Measurements from ENCODE around the gene DFFB.

The DFFB gene

GRCh38 chr1:3834701-3835100, 22.6 kb upstream of the DFFB start:
- DNase-seq, result no peak

GRCh38 chr1:3836421-3836820, 20.9 kb upstream of the DFFB start:
- no peak for DNase-seq

- DNase-seq, result no peak
Observed at GRCh38 chr1:3837200-3837599, 20.1 kb upstream of the DFFB start.

GRCh38 chr1:3837685-3838084, 19.6 kb upstream of the DFFB start:
- DNase-seq, result no peak

- no peak for DNase-seq
Observed at GRCh38 chr1:3838788-3839187, 18.5 kb upstream of the DFFB start.

- no peak for DNase-seq
Observed at GRCh38 chr1:3841491-3841890, 15.8 kb upstream of the DFFB start.

- no peak for DNase-seq
Observed at GRCh38 chr1:3842912-3843311, 14.4 kb upstream of the DFFB start.

- DNase-seq, result no peak
Observed at GRCh38 chr1:3846541-3846940, 10.7 kb upstream of the DFFB start.

- no peak for DNase-seq
Observed at GRCh38 chr1:3847081-3847480, 10.2 kb upstream of the DFFB start.

- DNase-seq, result no peak
Observed at GRCh38 chr1:3850857-3851256, 6.4 kb upstream of the DFFB start.

- DNase-seq, result no peak
Observed at GRCh38 chr1:3851292-3851691, 6.0 kb upstream of the DFFB start.

- DNase-seq, result no peak
Observed at GRCh38 chr1:3852091-3852490, 5.2 kb upstream of the DFFB start.

- no peak for DNase-seq
Observed at GRCh38 chr1:3852711-3853485, 4.4 kb upstream of the DFFB start.

- no peak for DNase-seq
Observed at GRCh38 chr1:3857791-3858129, 484 bp downstream of the DFFB start.

GRCh38 chr1:3858231-3858981, 1.1 kb downstream of the DFFB start:
- peak; percentile 9 to 52 for DNase-seq

GRCh38 chr1:3863231-3863935, 6.1 kb downstream of the DFFB start:
- DNase-seq, result no peak

GRCh38 chr1:3864884-3865283, 7.6 kb downstream of the DFFB start:
- no peak for DNase-seq

- no peak for DNase-seq
Observed at GRCh38 chr1:3865606-3866160, 8.4 kb downstream of the DFFB start.

- no peak for DNase-seq
Observed at GRCh38 chr1:3868464-3869006, 11.3 kb downstream of the DFFB start.

- DNase-seq, result no peak
Observed at GRCh38 chr1:3869751-3870301, 12.6 kb downstream of the DFFB start.

GRCh38 chr1:3871451-3871805, 14.2 kb downstream of the DFFB start:
- DNase-seq, result no peak

GRCh38 chr1:3872546-3872945, 15.3 kb downstream of the DFFB start:
- DNase-seq, result no peak

GRCh38 chr1:3874736-3875135, 17.5 kb downstream of the DFFB start:
- DNase-seq, result no peak
